IMR-90 (cell line): ENCODE measurements around the gene DNAJC19. TPM values are rescaled to one million over a fixed set of nuclear protein-coding genes. Genes with fewer than 3 reads are reported as not detected.

Source experiments
- ATAC-seq: fragments of 200-7000 bp; cut with Tn5 transposase; 2 replicates; pipeline ENCODE4 v1.9.1; 2020; ENCODE audit warnings: low read depth, mild to moderate bottlenecking, moderate library complexity
- BruUV-seq: library from RNA; stranded (reverse); fragments of 400-500 nt; replicated peaks from 2 replicates; lab custom pipeline; 2021; lab: Mats Ljungman, UMichigan
- CTCF ChIA-PET: fragments of 300-600 bp; formaldehyde crosslinking; extraction: SDS; loops from one replicate; lab custom pipeline; 2021; ENCODE audit warnings: antibody characterized with exemption; lab: Yijun Ruan, JAX
- POLR2A ChIA-PET: fragments of 300-600 bp; sonication (Branson Sonifier 250); formaldehyde crosslinking; loops from one replicate; lab custom pipeline; 2022; ENCODE audit warnings: antibody characterized with exemption; ENCODE audit not compliant: unreplicated experiment; lab: Charles Lee
- DNase-seq: peaks from one replicate; pipeline ENCODE4 v3.0.0; 2013
- H2AFZ ChIP-seq: replicated peaks from 2 replicates; pipeline ENCODE3; 2013; ENCODE audit warnings: low read length, mild to moderate bottlenecking; ENCODE audit not compliant: poor library complexity
- H2AK5ac ChIP-seq: 2 replicates; pipeline ENCODE4 v1.6.1; 2013; ENCODE audit warnings: low read depth, low read length, inconsistent platforms
- H2AK9ac ChIP-seq: replicated peaks from 2 replicates; pipeline ENCODE3; 2013; ENCODE audit warnings: mild to moderate bottlenecking, low read depth, low read length, moderate library complexity; ENCODE audit not compliant: poor library complexity
- H2BK120ac ChIP-seq: 2 replicates; pipeline ENCODE4 v1.6.1; 2013; ENCODE audit warnings: low read depth, low read length, inconsistent platforms
- H2BK15ac ChIP-seq: 3 replicates; pipeline ENCODE4 v1.6.1; 2013; ENCODE audit warnings: low read depth, low read length, inconsistent platforms
- H2BK20ac ChIP-seq: 2 replicates; pipeline ENCODE4 v1.6.1; 2013; ENCODE audit warnings: low read depth, mild to moderate bottlenecking, inconsistent platforms, low read length, moderate library complexity
- H2BK5ac ChIP-seq: 2 replicates; pipeline ENCODE4 v1.6.1; 2013; ENCODE audit warnings: mild to moderate bottlenecking, low read depth, low read length, inconsistent platforms; ENCODE audit not compliant: poor library complexity, severe bottlenecking
- H3K14ac ChIP-seq: replicated peaks from 2 replicates; pipeline ENCODE4 v1.6.1; 2013; ENCODE audit warnings: low read depth, low read length, inconsistent platforms
- H3K18ac ChIP-seq: 2 replicates; pipeline ENCODE4 v1.6.1; 2013; ENCODE audit warnings: low read depth, low read length, control low read depth
- H3K23ac ChIP-seq: 2 replicates; pipeline ENCODE4 v1.6.1; 2013; ENCODE audit warnings: low read depth, low read length, inconsistent platforms
- H3K27ac ChIP-seq: 2 replicates; pipeline ENCODE4 v1.5.1; 2013; ENCODE audit warnings: mild to moderate bottlenecking, control low read depth, low read length; ENCODE audit not compliant: insufficient read depth
- H3K27me3 ChIP-seq: 2 replicates; pipeline ENCODE4 v1.6.1; 2013; ENCODE audit warnings: low read length; ENCODE audit not compliant: control insufficient read depth, insufficient read depth
- H3K36me3 ChIP-seq: 2 replicates; pipeline ENCODE4 v1.6.1; 2013; ENCODE audit warnings: low read length, mixed read lengths; ENCODE audit not compliant: control insufficient read depth, insufficient read depth
- H3K4ac ChIP-seq: 2 replicates; pipeline ENCODE4 v1.6.1; 2013; ENCODE audit warnings: low read depth, low read length, inconsistent platforms
- H3K4me1 ChIP-seq: 2 replicates; pipeline ENCODE4 v1.6.1; 2013; ENCODE audit warnings: low read length, mixed read lengths; ENCODE audit not compliant: control insufficient read depth, insufficient read depth
- H3K4me2 ChIP-seq: 2 replicates; pipeline ENCODE4 v1.6.1; 2013; ENCODE audit warnings: low read depth, mild to moderate bottlenecking, control low read depth, low read length, moderate library complexity
- H3K4me3 ChIP-seq: 2 replicates; pipeline ENCODE4 v1.5.1; 2013; ENCODE audit warnings: low read depth, mild to moderate bottlenecking, control low read depth, low read length, moderate library complexity; ENCODE audit not compliant: insufficient read depth
- H3K56ac ChIP-seq: 2 replicates; pipeline ENCODE4 v1.6.1; 2013; ENCODE audit warnings: low read length, inconsistent platforms; ENCODE audit not compliant: insufficient read depth; ENCODE audit errors: extremely low read depth
- H3K79me1 ChIP-seq, 2 experiments: 2 replicates each; pipeline ENCODE4 v1.6.1; 2013; ENCODE audit warnings: low read length in 2 of 2, inconsistent platforms in 1 of 2, low read depth in 1 of 2
- H3K9ac ChIP-seq: 2 replicates; pipeline ENCODE4 v1.6.1; 2013; ENCODE audit warnings: low read depth, low read length, control low read depth
- H3K9me1 ChIP-seq: 2 replicates; pipeline ENCODE4 v1.6.1; 2013; ENCODE audit warnings: low read length, inconsistent platforms; ENCODE audit not compliant: insufficient read depth
- H3K9me3 ChIP-seq: 2 replicates; pipeline ENCODE4 v1.6.1; 2013; ENCODE audit warnings: low read length; ENCODE audit not compliant: control insufficient read depth, insufficient read depth
- H4K20me1 ChIP-seq: 2 replicates; pipeline ENCODE4 v1.6.1; 2013; ENCODE audit warnings: low read length, inconsistent platforms; ENCODE audit not compliant: insufficient read depth
- H4K5ac ChIP-seq: 2 replicates; pipeline ENCODE4 v1.6.1; 2013; ENCODE audit warnings: mild to moderate bottlenecking, low read depth, low read length, control low read depth
- H4K8ac ChIP-seq, 2 experiments: 2 replicates each; pipeline ENCODE4 v1.6.1; 2013; ENCODE audit warnings: low read depth in 2 of 2, low read length in 2 of 2, control low read depth in 1 of 2, inconsistent platforms in 1 of 2
- H4K91ac ChIP-seq: 2 replicates; pipeline ENCODE4 v1.6.1; 2013; ENCODE audit warnings: low read depth, low read length, inconsistent platforms; ENCODE audit not compliant: insufficient read depth
- BHLHE40 ChIP-seq: fragments of 150-350 bp; IDR thresholded peaks from 2 replicates; pipeline ENCODE4 v1.6.1; 2016; ENCODE audit warnings: mild to moderate bottlenecking, low read depth, low read length
- CEBPB ChIP-seq: IDR thresholded peaks from 2 replicates; pipeline ENCODE4 v1.6.1; 2012; ENCODE audit warnings: low read depth, low read length, improper control_type of control experiment
- ELK1 ChIP-seq: fragments of 150-350 bp; IDR thresholded peaks from 2 replicates; pipeline ENCODE4 v1.6.1; 2016; ENCODE audit warnings: low read depth, mild to moderate bottlenecking, low read length, moderate library complexity, borderline replicate concordance
- MAFK ChIP-seq: IDR thresholded peaks from 2 replicates; pipeline ENCODE4 v1.6.1; 2012; ENCODE audit warnings: low read depth, low read length, improper control_type of control experiment
- MAZ ChIP-seq: IDR thresholded peaks from 2 replicates; pipeline ENCODE4 v1.6.1; 2012; ENCODE audit warnings: low read depth, mild to moderate bottlenecking, low read length, improper control_type of control experiment, moderate library complexity, borderline replicate concordance
- RAD21 ChIP-seq: IDR thresholded peaks from 2 replicates; pipeline ENCODE4 v1.6.1; 2012; ENCODE audit warnings: low read length, improper control_type of control experiment
- RCOR1 ChIP-seq: IDR thresholded peaks from 2 replicates; pipeline ENCODE4 v1.6.1; 2012; ENCODE audit warnings: mild to moderate bottlenecking, low read length, improper control_type of control experiment; ENCODE audit not compliant: insufficient replicate concordance
- USF2 ChIP-seq: fragments of 150-350 bp; IDR thresholded peaks from 2 replicates; pipeline ENCODE4 v1.6.1; 2017; ENCODE audit warnings: mild to moderate bottlenecking, antibody characterized with exemption, low read length, low read depth
- dilution Hi-C: fragments of 300-500 bp; cut with HindIII; formaldehyde crosslinking; loops from one replicate; pipeline ENCODE4 v1.14.3; 2018; ENCODE audit warnings: low sequenced_read_pairs; ENCODE audit not compliant: unreplicated experiment
- in situ Hi-C: fragments of 300-500 bp; cut with MboI; formaldehyde crosslinking; loops from 3 replicates; pipeline ENCODE4 v1.14.3; 2019; ENCODE audit warnings: low sequenced_read_pairs, inconsistent platforms, mixed read lengths
- intact Hi-C: fragments of 100-400 bp; cut with micrococcal nuclease; formaldehyde crosslinking; loops from 2 replicates; pipeline ENCODE4 v1.10.0; 2022
- polyA plus RNA-seq, 3 experiments: library from polyadenylated mRNA; depleted of rRNA; stranded (reverse); fragments of >200 nt; gene quantifications; 2 replicates each; pipeline ENCODE4 v1.2.3, GENCODE V29; 2012; ENCODE audit warnings: low replicate concordance in 1 of 3
- total RNA-seq: library from RNA; depleted of rRNA; stranded (reverse); fragments of >200 nt; gene quantifications from 2 replicates; pipeline ENCODE4 v1.2.3, GENCODE V29; 2012

Gene DNAJC19
- total and polyA plus RNA-seq, 2 of the 4 experiments (the other 2 are of a cell fraction): 16.0 to 39.4 TPM

- no peak overlapping the region for H2BK15ac ChIP-seq
- no TSS peak for BruUV-seq
These were observed 9.6 kb downstream of the DNAJC19 start for GRCh38 chr3:180979961-180980360.

More at GRCh38 chr3:180979961-180980360, 9.6 kb downstream of the DNAJC19 start:
- dilution Hi-C loops (no loop called here), in situ Hi-C loops (no loop called here), intact Hi-C loops (loop anchor here (10.0 kb wide), 2 partner anchors 365 to 1705 kb away; no protein-coding TSS in a partner anchor)
- Histone ChIP-seq H2BK120ac (no peak overlapping the region), H3K9me1 (no peaks in the 10 kb centered on the region), H2BK20ac (no peak overlapping the region), H3K4ac (no peak overlapping the region), H2BK5ac (no peak overlapping the region), H3K27ac (no peak overlapping the region), H2AK5ac (no peak overlapping the region), H3K4me2 (no peak overlapping the region), H3K56ac (no peak overlapping the region), H4K20me1 (no peaks in the 10 kb centered on the region), H2AK9ac (no peak overlapping the region), H3K4me3 (no peak overlapping the region), H4K5ac (no peak overlapping the region), H3K79me1 (no peaks in the 10 kb centered on the region; a peak in 1 of 4 replicates), H3K14ac (no peak overlapping the region), H3K27me3 (no peaks in the 10 kb centered on the region), H3K9me3 (no peaks in the 10 kb centered on the region), H3K23ac (no peak overlapping the region), H2AFZ (no peak overlapping the region), H4K91ac (no peak overlapping the region), H4K8ac (no peak overlapping the region), H3K4me1 (no peaks in the 10 kb centered on the region), H3K9ac (no peak overlapping the region), H3K18ac (no peak overlapping the region), H3K36me3 (peaks cover 9% of the 10 kb centered on the region)
- POLR2A ChIA-PET: no interaction called here
- TF ChIP-seq MAZ: no peak
- TF ChIP-seq RCOR1: no peak
- TF ChIP-seq RAD21: no peak
- no peak for TF ChIP-seq ELK1
- TF ChIP-seq USF2: no peak
- TF ChIP-seq BHLHE40: no peak
- no peak for TF ChIP-seq CEBPB
- no peak for TF ChIP-seq MAFK
- no peak for ATAC-seq
- no peak for DNase-seq
- CTCF ChIA-PET: no interaction called here
